NOMO-1 (cell line): ENCODE measurements around the gene TP73.

Experiments used
- DNase-seq, 2 experiments: peaks; one replicate each; lab custom pipeline; 2025; ENCODE audit not compliant: unreplicated experiment in 2 of 2; lab: John Stamatoyannopoulos, UW

The TP73 gene

DNA sequence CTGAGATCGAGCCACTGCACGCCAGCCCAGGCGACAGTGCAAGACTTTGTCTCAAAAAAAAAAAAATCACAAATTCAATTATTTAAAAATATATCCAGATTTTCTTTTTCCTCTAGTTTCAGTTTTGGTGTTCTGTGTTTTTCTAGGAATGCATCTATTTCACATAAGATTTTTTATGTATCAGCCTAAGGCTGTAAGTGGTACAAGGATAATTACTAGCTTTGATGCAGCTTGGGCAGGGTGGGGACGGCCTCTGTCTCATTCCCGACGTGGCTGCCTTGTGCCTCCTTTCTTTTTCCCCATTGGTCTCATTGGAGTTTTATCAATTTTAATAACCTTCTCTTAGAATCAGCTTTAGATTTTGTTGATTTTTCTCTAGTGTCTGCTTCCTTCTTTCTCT is 106.8 kb downstream of the TP73 start:
- DNase-seq = no peak

DNA sequence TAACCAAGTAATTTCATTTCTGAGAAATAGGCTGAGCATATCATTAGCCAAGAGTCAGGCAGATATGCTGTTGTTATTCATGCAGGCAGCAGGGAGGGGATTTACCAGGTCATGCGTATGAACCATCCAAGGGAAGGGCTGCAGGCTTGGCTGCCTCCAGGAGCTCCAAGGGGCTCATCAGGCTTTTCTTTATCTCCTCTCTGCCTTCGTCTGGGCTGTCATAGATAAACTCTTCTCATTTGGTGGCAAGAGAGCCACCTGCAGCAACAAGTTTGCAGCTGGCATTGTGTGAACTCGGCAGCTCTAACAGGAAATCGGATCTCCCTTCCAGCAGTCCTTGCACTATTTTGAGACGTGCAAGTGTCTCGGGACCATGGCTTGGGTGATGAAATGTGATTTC is 107.5 kb downstream of the TP73 start:
- no peak for DNase-seq

DNA sequence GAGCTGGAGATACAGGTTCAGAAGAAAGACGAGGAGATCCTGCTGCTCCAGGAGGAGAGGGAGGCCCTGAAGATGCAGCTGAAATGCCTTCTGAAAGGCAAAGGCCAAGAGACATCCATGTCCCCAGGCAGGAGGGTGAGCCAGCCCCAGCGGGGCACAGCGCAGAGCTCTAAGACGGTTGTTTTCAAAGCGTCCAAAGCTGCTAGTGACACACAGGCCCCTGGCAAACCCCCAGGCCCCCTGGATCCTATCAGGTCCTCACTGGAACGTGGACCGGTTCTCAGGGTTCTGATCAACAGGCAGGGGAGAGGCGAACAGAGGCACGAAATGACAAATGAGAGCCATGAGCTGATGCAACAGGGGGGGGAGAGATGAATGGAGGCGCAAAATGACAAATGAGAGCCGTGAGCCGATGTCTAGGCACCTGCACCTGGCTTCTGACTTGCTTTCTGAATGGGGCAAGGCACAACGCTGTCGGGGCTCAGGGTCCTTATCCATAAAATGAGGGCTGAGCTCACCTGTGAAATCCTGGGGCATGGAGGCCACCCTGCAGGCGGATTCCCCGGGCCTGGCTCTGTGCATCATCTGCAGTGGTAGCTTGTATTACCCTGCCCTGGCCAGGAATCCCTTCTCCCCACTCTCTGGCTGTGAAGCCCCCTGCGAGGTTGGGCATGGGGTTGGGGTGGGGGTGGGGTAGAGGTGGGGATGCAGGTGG is 109.1 kb downstream of the TP73 start:
- DNase-seq = no peak

DNA sequence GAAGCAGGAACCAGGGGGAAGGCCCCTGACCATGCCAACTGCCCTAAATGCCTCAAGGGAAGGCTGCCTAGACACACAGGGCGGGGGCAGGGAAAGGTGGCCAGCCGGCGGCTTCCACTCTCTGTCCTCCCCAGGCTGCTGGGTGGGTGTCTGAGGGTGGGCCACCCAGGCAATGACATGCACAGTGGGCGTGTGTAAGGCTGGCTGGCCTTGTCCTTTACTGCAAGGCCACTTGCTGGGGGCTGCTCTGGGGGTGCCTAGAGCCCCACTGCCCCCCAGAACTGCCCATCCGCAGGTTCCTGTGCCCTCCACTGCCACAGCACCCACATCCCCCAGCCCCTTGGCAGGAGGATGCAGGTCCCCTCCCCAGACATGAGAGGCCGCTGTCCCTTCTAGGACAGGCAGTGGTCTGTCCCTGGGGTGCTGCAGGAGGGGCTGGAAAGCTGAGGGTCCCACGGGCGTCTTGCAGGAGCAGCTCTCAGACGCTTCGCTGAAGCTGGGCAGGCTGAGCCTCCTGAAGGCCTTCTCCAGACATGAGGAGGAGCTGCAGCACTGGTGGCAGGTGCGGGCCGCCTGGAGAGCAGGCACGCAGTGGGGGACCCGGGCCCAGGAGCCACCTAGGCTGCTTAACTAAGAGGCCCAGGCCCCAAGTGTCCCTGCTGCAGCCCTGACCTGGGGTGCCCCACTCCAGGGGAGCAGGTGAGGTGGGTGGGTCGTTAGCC is 110.0 kb downstream of the TP73 start:
- no peak for DNase-seq

DNA sequence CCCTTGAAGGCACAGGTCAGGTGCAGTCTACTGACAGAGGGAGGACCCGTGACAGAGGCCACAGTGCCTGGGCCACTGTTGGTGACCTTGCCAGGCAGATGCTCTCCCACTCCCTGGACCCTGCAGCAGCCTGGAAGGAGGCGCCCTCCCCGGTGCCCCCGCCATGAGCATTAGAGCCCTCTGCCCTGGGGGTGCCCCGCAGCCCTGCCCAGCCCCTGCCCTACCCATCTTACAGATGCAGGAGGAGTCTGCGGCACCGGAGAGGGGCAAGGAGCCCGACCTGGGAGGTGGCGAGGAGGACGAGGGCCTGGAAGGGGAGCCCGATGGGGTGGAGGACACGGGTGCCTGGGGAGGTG is 110.5 kb downstream of the TP73 start:
- no peak for DNase-seq

DNA sequence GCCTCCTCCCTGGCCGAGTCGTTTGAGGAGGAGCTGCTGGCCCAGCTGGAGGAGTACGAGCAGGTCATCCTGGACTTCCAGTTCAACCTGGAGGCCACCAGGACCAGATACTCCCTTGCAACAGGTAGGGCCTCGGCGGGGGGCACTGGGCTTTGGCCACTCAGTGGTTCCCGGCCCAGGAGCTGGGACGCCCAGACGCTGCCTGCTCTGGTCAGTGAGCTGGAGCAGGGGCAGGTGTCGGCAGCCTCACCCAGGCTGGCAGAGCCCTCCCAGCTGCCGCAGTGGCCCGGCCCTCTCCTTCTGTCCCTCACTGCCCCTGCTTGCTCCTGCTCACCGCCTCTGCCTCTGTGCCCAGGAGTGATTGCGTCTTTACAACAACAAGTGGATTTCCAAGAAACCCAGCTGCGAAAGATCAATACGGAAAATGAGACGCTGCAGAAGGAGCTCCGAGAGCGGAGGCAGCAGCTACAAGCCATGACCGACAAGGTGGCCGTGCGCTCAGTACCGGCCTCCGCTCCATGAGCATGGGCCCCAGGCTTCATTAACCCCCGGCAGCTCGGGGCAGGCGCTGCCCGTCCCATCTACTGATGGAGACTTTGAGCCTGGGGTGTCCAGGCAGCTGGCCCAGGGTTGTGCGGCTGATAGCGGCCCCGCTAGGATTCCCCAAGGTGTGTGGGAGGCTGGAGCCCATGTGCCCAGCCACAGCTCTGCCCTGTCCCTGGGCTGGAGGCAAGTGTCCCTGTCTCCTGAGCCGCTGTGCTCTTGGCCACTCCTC is 111.2 kb downstream of the TP73 start:
- no peak for DNase-seq

DNA sequence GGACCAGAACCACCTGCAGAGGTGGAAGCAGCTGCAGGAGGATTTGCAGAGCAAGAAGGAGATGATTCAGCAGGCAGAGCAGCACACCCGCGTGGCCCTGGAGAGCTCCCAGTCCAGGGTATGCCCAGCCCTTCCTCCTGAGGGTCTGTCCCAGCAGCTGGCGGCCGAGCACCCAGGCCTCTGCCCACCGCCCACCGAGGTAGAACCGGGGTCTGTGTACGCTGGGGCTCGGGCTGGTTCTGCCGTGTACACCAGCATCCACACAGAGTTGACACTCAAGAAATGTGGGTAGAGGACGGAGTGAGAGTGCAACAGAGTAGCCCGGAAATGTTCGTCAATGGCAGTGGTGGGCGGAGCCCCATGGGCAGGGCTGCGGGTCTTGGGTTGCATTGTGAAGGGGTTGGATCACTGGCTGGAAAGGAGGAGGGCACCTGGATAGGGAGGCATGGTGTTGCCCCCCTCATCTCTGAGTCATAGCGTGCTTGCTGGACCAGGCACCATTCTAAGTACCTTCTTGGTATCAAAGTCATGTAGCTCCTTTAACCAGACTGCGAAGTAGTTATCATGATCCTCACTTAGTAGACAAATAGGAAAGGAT is 115.1 kb downstream of the TP73 start:
- no peak for DNase-seq

DNA sequence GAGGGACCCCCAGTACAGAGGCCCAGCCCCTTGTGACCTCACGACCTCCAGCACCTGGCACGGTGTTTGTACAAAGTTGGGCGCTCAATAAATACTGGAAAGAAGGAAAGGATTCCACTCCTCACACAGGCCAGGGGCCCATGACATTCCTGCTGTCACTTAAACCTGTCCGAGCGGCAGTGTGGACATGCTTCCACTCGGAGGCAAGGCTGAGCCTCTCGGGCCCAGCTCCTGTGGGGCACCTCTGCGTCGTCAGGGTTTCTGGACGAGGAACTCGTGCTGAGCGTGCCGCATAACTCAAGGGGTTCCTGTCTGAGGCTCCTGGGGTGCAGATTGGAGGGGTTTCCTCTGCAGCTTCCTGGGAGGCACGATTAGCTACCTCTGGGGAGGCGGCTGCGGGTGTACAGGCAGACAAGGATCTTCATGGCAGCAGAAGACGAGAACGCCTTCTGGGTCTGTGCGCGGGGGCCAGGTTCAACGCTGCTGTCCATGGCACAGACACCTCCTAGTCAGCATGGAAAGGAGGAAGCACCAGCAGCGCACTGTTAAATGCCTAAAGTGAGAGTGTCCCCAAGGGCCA is 116.6 kb downstream of the TP73 start:
- DNase-seq = no peak

DNA sequence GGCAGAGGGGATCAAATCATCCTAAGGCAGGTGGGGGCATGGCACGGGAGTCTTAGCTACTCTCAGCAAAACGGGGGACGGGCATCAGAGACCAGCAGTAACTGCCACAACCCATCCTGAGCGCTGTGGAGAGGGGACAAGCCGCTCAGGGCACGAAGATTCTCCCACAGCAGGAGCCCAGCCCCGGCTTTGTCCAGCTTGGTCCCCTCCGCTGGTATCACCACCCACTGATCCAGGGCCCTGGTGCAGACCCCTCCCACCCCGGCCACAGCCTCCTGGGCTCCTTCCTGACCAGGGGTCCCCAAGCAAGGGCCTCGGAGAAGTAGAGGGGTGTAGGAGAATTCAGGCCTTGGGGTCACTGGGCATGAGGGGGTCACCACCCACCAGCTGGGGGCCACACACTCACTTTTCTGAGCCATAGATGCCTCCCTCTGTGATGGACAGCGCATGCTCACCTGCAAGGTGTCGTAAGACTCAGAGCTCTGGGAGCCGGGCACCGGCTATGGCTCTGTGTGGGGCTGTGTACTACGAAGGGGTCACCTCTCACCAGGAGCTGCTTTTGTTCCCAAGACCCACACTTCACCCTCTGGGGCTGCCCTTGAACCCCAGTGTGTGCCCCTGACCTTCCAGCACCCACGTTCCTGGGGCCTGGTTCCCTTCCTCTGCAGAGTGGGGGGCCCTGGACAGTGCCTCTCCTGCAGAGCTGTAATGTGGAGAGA is 117.9 kb downstream of the TP73 start:
- no peak for DNase-seq

DNA sequence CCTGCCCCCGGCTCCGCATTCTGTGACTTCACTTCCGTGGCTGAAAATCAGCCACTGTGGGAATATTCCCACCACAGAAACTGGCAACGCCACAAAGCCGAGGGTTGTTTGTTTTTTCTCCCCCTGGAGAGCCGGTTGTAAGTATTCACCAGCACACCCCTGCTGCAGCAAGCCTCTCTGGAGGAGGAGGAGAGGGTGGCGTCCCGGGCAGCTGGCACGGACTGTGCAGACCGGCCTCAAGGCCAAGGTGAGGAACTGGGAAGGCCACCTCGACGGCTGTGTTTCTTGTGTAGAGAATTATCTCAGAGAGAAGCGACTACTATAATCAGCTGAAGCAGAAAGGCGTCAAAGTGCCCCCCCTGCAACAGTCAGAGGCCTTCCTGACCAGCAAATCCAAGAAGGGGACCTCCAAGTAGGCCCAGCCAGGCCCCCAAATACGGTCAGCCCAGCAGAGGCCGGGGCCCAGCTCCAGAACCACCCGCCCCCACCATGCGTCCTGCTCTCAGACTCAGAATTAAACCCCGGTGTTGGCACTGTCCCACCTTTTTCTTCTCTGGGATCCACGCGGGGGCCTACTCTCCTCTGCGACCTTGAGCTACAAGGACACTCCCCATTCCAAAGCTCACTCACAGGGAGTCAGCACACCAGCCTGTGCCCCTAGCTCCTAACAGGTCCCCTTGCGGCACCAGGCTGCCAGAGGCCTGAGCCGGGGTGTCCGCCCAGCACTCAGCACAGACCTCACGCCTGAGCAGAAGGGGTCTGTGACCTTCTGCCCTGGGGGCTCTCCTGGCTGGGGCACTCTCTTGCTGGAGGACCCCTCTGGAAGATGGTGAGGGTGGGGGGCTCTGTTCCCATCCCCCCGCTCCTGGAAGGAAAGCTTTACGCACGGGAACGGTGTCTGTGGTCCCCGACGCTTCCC is 119.1 kb downstream of the TP73 start:
- DNase-seq = no peak

DNA sequence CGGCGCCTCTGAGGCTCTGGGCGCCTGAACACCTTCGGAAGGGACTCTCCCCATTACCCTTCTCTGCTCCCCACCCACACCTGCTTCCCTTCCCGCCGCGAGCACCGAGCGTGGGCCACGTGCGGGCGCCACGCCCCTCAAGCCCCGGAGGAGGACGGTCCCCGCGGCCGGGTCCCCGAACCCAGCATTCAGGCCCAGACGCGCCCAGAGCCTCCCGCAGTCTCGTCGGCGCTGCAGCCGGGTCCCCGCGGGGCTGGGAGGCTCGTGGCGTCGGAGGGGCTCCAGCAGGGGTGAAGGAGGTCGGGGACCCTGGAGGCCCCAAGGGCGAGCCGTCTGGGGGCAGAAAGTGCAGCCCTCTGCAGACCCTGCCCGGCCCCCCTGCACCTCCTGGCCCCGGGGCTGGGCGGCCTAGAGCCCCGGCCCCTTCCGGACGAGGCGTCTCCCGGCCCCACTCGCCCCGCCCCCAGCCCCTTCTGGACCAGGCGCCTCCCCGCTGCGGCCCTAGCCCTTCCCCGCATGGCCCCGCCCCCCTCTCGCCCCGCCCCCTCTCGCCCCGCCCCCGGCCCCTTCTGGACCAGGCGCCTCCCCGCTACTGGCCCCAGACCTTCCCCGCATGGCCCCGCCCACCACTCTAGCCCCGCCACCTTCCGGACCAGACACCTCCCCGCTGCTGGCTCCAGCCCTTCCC is 119.9 kb downstream of the TP73 start:
- DNase-seq = peak; percentile 70 to 80

DNA sequence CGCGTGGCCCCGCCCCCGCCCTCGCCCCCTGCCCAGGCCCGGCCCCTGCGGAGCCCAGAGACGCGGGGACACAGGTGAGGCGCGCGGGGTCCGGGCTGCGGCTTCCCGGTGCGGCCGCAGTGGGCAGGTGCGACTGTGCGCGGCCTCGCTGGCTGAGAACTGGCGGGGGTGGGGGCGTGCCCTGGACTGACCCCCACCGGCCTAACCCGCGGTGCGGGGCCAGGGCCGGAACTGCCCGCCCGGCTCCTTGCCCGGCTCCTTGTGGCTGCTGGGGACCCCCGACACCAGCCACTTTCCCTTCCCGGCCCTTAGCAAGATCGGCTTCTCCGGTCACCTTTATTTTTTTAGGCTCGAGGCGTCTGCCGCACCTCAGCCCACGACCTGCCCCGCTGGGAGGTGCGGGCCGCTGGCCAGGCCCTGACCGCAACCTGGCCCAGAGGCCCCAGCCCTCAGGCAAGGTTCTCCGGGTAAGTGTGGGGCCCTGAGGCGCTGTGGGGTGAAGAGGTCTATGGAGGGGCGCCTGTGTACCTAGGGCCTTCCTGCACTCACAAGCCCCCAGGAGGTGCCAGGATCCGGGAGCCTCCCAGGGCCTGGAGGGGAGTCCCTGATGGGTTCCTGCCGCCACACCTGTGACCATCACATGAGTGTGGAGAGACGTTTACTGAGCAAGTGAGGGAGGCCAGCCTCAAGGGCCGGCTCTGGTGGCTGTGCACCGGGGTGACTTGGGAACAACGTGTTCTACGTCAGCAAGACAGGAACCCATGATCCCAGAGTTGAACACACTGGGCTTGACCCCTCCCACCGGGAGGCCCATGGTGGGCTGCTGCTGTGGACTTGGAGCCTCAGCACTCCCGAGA is 120.6 kb downstream of the TP73 start, which contains the start of gene SMIM1:
TSS of gene SMIM1 (plus strand) at position 35 of the 857 bp plus-strand sequence. CDS start 2,625 bp downstream, outside the sequence.
- peak in 1 of 2 experiments; percentile 5 for DNase-seq

DNA sequence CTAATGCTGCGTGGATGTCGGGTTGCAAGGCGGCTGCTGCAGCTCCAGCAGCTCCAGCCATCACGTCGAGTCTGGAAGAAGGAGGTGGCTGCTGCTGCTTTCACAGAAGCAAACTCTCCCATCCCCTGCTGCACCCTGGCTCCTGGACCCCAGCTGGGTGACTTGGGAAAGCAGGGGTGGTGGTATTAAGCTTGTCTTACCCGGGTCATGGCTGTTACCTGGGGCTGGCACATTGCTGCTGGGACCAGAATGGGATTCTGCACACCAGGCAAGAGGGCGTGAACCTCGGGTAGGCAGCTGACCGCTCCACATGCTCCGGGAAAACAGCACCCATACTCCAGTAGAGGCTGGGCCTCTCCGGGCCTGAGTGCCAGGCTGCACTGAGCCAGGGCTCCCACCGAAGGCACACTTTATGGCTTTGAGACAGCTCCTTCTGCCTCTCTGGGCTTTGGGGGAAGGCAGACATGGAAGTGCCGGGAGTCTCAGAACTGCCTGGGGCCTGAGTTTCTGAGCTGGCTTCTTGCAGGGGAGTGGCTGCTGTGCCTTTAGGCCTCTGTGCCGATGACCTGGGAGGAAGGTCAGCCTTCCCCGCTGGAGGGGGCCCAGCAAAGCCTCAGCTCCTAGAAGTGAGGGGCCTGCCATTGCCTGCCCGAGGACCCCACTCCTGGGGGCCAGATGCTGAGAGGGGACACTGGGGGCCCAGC is 121.4 kb downstream of the TP73 start:
- no peak for DNase-seq

DNA sequence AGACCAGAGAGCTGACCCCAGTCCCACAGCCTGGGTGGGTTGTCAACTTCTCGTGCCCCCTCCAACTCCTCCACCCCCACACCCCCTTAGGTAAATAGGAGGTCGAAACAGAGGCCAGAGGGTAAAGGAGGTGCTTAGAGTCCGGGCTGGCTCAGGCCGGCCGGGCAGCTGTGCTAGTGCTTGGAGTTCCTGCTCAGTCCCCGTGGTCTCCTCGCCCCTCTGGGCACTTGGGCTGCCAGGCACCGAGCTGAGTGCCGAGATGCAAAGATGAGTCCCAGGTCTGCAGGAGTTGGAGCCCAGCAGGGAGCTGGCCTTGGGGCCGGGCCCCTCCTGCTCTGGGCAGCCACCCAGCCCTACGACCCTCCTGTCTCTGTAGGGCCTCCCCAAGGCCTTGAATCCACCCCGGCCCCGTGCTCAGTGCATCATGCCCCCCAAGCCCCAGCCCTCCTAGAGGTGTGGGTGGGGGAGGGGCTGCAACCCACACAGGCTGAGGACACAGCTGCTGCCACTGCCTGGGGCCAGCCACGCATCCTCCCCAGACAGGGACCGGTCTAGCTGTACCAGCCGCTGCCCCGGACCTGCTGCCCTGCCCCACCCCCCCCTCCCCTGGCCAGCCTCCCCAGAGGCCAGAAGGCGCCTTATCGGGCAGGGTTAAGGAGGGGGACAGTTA is 122.1 kb downstream of the TP73 start:
- no peak for DNase-seq

DNA sequence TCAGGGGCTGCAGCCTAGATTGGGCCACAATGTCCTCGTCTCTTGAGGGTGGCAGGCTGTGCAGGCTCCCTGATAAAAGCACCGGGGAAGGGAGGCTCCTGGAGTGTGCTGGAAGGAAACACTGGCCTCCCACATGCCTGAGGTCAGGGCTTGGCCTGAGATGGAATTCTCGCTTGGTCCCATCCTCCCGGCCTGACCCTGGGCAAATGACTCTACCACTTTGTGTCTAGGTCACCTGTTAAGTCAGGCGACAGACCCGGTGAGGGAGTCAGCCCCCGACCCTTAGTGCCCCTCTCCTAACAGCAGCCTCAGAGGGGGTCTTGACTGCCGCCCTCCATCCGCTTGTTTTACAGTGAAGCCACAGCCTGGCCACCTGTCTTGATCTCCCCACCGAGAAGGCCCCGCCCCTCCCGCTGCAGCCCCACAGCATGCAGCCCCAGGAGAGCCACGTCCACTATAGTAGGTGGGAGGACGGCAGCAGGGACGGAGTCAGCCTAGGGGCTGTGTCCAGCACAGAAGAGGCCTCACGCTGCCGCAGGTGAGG is 122.7 kb downstream of the TP73 start:
- no peak for DNase-seq

DNA sequence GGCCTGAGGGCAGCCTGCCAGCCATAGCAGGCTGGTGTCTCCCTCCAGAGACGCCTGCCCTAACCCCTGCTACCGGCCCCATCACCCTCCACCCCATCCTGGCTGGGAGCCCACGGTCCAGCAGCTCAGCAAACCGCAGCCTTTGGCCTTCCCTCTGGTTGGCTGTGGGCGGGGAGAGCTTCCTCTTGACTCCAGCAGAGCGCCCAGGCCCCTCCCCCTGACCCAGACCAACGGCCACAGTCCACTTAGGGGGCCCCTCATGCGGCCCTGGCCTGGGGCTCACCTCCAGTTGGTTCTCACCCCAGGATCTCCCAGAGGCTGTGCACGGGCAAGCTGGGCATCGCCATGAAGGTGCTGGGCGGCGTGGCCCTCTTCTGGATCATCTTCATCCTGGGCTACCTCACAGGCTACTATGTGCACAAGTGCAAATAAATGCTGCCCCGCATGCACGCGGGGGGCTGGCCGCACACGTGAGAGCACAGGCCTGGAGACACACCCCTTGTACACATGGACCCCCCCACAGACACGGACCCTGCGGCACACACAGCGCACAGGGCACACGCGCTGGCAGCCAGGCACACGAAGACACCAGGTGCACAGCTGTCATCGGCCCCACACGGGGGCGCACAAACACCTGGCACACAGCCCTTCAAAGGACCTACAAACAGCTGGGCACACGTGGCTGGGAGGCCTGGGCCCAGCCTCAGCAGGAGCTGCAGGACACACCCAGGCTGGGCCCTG is 123.3 kb downstream of the TP73 start:
- peak; percentile 32 to 76 for DNase-seq
